ENCODE results near the gene SLC32A1. TPM values are rescaled to one million over a fixed set of nuclear protein-coding genes. Genes with fewer than 3 reads are reported as not detected.
A peak's percentile ranks its signal among the peaks of the same experiment; 100 is the strongest.

The SLC32A1 gene, protein sequence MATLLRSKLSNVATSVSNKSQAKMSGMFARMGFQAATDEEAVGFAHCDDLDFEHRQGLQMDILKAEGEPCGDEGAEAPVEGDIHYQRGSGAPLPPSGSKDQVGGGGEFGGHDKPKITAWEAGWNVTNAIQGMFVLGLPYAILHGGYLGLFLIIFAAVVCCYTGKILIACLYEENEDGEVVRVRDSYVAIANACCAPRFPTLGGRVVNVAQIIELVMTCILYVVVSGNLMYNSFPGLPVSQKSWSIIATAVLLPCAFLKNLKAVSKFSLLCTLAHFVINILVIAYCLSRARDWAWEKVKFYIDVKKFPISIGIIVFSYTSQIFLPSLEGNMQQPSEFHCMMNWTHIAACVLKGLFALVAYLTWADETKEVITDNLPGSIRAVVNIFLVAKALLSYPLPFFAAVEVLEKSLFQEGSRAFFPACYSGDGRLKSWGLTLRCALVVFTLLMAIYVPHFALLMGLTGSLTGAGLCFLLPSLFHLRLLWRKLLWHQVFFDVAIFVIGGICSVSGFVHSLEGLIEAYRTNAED
- total RNA-seq (2014; rRNA removed; shearing (Covaris generic)), result not detected in 2 replicates

DNA sequence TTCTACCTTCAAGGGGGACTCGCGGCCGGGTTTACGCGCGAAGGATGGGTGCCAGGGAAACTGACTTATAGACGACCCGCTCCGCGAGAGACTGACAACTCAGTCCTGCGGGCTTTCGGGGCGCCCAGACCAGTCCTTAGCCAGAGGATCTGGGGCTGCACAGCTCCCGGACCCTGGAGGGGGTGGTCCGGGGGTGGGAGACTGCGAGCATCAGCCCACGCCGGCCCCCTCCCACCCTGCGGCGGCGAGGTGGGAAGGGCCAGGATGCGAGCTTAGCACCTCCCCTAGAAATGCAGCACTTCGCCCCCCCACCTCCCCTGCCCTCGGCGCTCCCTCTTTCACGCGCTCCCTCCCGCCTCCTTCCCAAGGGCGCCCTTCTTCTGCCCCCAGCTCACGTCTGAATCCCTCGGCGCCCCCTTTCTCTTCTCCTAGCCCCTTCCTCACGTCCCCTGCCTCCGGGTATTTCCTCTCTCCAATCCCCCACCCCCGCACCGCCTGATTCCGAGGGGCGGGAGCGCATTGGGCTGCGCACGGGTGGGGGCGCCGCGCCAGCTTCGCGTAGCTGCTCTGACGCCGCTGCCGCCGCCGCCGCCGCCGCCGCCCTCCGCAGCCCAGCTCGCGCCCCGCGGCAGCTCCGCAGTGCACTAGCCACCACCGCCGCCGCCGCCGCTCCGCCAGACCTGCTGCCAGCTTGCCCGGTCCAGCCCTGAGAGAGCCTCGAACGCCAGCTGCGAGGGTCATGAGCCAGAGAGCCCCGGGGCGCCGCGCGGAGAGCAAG lies at the start of gene SLC32A1:
SLC32A1 (plus strand) TSS at position 639 of the 778 bp plus-strand sequence. CDS start 239 bp downstream, outside the sequence.
- DNase-seq (ENCODE audit: low spot score), result no peak

DNA sequence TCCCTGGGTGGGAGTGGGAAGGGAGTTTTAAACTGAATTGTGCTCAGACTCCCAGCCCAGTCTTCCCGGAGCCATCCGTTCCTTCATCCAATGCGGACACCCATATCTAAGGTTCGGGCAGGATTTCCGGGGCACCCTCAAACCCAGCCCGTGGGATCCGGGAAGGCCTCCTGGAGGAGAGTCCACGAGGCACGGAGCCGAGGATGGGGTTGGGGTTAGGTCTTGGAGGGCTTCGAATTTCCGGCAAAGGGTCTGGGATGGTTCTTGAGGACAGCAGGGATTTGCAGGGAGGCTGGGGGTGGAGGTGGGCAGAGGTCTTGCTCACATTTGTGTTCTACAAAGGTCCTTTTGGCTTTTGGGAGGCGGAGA lies 49.5 kb upstream of the SLC32A1 start:
- DNase-seq (ENCODE audit: low spot score), result no peak

DNA sequence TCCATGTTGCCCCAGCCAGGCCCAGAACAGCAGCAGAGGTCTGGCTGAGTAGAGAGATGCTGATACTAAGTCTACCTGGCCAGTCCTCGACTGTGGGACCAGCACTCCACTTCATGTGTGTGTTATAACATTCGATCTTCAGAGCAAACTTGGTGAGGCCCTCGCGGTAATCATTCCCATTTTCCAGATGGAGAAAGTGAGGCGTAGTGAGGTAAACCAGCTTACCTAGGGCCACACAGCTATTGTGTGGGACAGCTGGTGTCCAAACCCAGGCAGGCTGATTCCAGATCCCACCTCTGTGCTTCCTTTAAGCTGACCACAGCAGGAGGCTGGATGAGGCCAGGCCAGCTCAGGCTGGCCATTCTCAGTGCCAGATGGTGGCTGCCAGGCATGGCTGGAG lies 47.7 kb upstream of the SLC32A1 start:
- no peak for DNase-seq (ENCODE audit: low spot score)

DNA sequence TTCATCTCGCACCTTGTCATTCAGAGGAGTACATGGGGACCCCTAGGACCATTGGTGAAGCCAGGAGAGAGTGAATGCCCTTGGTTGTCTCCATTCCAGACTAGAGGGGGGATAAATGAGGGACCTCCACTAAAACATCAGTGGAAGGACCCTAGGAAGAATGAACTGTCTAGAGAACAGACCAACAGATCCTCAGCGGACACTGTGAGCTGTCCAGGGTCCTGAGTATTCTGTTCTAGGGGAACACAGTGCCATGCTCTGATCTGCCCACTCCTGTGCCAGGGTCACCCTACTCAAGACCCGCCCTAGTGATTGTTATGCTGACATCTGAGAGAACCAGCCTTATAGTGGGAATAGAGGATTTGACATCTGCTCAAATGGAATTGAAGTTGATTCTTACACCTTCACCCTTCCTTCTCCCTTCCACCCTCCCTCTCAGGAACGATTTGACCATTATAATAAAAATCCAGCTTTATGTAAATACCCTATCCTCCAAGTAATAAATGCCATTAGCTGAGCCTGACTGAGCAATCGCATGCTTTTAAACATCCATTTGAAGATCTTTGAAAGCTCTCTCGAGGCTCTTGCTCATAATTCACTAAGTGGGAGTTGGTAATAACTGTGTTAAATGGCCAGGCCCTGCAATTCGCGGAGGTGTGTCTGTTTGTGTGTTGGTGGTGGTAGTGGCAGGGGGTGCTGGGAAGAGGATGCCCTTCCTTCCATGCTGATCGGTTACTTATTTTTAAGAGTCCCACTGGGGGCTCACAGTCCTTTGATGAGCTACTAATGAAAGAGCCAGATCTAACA lies 43.6 kb upstream of the SLC32A1 start:
- peak; percentile 68 for DNase-seq (ENCODE audit: low spot score)

DNA sequence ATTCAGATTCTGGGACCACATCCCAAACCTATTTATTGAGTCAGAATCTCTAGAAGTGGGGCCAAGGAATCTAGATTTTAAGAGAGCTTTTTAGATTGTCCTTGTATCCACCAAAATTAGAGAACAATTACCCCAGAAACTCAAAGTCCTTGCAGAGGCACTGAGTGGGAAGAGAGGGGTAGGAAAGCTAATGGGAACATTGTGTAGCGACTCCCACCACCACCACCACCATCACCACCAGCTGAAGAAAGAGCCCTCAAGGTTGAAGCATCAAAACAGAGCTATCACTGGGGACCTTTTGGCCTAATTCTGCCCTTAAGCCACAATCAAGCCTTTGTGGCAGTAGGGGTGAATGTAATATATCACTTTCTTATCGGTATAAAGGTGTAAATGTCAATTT lies 39.0 kb upstream of the SLC32A1 start:
- no peak for DNase-seq (ENCODE audit: low spot score)

DNA sequence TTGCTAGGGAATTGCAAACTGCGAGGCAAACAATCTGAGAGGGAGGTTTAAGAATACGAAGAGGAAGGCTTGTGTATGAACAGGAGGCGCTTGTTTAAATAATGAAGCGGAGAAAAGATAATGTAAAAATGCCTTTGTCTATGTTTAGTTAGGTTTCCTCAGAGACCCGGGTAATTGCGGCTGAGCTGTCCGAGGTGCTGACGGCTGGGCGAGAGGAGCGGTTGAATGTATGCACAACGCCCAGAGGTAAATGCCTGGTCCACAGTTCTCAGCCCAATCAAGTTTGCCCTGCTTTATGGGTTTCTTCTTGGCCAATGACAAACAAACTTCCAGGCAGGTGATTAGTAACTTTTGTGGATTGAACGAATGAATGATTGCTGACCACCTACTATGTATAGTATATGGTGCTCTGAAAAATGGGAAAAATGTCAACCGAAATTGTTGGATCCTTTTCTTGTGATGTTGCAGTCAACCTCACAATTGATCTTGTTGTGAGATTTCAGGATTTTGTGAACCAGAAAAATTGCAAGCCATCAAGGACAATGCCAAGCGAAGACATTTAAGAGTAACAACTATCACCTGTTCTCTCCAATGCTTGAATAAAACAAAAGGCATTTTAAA lies 38.3 kb upstream of the SLC32A1 start:
- DNase-seq (ENCODE audit: low spot score), result peak; percentile 44

DNA sequence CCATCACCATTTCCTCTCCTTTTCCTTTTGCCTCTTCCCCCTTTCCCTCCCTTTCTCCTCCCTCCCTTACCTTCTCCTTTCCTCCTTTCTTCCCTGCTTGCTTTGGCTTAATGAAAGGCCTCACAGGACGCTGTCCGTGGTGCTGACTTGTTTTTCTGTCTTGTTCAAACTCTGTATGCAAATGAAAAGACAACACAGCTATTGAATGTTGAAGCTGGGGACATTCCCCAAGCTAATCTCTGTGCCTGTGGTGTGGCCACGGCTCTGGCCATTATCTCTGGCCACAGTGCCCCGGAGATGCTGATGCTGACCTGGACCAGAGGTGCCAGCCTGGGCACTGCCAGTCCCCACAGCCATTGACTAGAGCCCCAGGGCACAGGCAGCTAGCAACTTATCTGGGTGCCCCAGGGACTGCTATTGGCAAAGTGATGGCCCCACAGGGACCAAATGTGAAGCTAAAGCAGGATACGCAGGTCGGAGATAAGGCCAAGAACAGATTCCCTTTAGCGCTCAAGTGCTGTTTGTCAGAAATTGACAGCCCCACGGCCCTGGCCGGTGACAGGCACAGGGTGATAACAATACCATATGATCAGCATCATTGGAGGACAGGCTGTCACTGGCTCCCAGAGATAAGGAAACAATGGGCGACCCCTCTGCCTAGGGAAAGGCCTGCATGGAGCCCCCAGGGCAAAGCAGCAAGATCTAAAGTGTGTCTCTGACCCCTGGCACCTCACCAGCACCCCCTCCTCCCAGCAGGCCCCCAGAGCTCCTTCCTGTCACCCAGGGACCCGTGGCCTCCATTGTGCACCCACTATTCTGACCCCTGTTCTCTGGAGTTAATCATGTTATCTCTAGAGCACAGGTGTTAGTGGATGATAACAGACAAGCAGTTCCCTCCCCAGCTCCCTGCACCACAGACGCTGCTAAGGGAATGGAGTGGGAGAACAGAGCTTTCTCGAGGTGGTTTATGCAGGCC lies 31.6 kb upstream of the SLC32A1 start:
- peak; percentile 68 for DNase-seq (ENCODE audit: low spot score)

DNA sequence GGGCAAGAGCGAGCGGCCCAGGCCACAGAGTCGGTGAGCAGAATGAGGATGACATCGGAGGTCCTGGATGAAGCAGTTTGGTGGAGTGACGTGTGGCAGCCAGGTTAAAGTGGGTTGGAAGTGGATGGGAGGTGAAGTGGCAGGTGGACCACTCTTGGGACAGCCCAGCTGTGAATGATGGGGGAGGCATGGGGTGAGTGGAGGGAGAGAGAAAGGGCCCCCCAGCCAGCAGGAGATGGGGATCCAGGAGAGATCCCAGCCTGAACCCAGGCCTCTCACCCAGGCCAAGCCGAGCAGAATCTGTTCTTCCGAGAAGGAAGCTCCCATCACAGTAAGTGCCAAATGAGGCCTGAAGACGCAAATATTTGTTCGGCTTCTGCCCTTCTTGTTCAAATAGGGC lies 27.0 kb upstream of the SLC32A1 start:
- DNase-seq (ENCODE audit: low spot score), result no peak

DNA sequence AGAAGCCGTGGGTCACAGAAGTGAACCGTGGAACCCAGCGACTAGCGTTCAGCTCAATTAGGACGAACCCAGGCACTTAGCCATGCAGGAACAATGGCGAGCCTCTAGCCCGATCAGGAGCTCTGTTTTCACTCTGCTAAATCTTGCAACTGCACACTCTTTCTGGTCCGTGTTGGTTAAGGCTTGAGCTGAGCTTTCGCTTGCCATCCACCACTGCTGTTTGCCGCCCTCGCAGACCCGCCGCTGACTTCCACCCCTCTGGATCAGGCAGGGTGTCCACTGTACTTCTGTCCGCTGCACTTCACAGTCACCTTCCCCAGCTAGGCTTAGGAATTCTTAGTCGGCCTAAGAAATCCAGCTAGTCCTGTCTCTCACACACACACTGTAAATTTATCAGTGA lies 25.7 kb upstream of the SLC32A1 start:
- no peak for DNase-seq (ENCODE audit: low spot score)

DNA sequence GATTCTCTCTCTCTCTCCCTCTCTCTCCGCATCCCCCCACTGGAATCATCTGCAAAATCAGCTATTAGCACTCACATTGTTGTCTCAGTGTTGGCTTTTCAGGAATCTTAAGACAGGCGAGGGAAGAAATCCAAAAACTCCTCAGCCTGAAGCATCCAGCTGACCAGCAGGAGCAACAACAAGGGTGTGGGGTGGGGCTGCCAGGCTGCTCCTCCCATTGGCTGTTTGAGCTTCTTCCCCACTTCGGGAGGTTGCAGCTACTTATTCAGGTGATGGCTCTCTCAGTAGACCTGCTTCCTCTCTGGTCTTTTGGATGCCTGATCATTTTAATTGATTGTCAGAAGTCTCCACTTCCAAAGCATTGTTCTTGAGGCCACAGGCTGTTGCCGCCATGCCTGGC lies 24.1 kb upstream of the SLC32A1 start:
- no peak for DNase-seq (ENCODE audit: low spot score)

DNA sequence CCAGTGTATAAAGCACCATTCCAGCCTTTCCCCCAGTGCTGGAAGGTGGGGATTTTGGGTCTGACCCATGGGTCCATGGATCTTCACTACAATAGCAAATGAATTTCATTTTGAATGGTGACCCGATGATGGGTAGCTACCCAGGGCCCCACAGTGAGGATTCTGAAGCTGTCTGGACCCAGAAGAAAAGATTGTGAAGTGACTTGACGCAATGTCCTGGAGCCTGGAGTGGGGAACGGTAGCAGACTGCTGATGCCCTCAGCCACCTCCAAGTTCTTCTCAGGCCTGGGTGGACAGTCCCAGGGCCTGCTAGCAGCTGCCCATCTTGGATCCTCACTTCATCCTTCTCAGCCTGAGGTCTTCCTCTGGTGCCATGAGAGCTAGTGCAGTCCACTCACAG lies 23.4 kb upstream of the SLC32A1 start:
- no peak for DNase-seq (ENCODE audit: low spot score)

DNA sequence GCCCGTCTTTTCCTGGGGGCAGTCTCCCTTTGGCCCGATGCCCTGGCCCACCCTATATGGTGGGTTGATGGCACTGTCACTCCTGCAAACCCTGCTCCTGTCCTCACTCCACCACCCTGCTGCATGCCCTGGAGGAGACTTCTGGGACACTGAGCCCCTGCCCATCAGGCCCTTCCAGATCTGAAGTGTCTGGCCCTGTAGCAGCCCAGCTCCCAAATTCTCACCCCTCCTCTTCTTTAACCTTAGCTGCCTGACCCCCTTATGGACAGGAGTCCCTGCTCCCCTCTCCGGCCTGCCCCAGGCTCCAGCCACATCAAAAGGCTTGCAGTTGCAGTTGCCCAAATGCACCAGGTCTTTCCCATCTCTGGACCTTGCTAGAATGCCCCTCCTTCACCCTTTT lies 20.8 kb upstream of the SLC32A1 start:
- DNase-seq (ENCODE audit: low spot score), result no peak

DNA sequence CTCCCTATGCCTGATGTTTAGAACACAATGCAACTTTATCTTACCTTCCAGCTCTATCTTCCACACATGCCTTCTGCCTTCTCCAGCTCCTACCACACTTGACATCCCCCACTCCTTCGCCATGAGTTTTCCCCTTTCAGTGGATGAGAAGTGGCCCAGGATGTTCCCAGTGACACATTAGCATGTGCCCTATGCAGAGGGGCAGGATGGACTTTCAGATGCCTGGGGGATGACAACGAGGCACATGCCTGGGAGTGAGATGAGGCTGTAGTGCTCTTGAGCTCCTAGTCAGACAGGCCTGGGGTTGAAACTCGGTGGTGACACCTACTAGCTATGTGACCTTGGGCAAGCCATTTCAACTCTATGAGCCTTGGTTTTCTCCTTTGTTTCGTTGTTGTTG lies 20.1 kb upstream of the SLC32A1 start:
- DNase-seq (ENCODE audit: low spot score), result no peak

DNA sequence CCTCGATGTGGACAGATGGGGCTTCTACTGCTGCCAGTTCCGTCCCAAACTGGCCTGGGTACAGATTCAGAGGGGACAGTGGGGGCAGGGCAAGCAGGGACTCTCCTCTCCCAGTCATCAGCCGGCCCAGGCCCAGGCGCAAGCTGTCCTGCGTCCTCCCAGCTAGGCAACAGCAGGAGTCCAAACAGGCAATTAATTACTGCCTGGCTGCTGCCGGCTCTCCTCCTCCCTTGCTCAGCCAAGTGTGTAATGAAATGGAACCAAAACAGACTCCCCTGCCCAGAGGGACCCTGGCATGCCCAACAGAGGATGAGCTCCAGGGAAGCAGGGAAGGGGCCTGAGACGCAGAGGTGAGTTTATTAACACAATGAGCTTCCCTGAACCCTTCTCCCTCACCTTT lies 17.8 kb upstream of the SLC32A1 start:
- DNase-seq (ENCODE audit: low spot score), result no peak

DNA sequence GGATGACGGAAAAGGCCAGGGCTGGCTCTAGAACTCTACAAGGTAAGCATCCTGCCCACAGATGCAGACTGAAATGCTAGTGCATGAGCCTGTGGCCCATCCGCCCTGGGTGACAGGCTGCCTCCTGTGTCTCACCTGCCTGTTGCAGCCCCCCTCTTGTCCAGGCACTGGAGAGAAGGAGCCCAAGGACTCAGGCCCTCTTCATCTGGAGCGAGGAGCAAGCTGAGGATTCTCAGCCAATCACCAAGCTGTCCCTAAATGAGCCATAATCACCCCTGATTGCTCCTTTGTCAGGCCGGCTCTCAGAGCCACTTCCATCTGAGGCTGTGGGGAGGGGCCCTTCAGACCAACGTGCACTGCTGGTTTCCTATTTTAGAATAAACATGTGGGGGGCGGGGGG lies 10.0 kb upstream of the SLC32A1 start:
- DNase-seq (ENCODE audit: low spot score), result no peak

DNA sequence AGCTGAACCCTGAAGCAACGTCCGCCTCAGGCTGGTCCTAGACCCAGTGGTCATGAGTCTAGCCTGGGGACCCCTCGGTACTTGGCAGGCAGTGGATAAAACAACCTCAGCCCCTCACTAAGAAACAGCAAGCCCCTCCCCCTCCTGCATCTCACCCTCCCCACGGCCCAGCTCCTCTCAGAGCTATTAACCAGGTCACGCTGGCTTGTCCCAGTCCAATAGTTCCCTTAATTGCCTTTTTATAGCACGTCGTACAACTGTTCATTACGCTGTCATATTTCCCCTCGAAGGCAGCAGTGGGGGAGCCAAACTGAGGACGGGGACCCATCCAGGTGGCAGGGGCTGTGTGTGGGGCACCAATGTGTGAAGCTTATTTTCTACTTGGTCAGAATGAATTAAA lies 8.6 kb upstream of the SLC32A1 start:
- no peak for DNase-seq (ENCODE audit: low spot score)

DNA sequence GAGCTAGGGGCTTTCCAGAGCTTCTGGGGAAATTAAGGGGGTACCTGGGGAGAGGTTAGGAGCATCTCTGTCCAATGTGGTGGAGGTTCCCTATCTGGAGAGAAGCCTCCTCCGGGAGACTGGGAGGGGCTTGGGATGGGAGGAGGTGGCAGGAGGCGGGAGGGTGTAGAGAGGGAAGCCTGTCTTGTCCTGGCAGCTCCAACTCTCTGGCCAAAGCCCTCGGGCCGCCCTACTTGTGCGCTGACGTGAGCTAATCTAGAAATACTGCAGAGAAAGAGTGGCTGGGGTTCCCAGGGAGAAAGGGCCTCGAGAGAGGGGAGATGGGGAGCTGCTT lies 1.6 kb upstream of the SLC32A1 start:
- DNase-seq (ENCODE audit: low spot score), result no peak

DNA sequence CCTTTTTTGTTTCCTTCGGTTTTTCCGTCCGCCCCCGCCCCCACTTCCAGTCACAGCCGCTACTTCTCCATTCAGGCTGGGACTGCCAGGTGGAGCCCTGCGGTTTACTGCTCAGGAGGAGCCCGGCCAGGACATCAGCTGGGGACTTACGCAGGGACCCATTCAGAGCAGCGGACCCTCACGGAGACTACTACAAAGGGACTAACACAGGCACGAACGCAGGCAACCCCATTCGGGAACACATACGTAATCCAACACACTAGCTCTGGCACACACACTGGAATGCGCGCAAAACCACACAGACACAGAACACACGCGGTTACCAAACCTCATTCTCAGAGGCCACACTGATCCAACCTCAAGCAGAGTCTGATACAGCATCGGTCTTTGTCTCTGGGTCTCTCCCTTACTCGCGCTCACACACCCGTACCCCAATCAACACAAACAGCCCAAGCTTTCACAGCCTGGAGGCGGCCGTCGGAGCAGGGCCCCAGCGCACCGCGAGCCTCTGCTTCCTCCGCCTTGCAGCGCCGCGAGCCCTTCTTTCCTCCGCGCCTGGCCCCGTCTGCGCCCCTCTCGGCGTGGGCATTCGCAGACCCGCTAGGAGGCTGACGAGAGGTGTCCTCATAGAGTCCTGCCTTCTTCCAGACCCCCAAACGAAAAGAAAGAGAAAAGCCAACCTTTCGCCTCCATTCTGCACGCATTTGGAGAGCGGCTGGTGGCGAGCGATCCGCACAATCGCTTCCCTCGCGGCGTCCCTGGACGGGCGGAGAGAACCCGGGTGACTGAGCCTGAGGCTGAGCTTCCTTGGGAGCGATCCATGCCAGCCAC lies 1.1 kb upstream of the SLC32A1 start:
- DNase-seq (ENCODE audit: low spot score), result no peak

DNA sequence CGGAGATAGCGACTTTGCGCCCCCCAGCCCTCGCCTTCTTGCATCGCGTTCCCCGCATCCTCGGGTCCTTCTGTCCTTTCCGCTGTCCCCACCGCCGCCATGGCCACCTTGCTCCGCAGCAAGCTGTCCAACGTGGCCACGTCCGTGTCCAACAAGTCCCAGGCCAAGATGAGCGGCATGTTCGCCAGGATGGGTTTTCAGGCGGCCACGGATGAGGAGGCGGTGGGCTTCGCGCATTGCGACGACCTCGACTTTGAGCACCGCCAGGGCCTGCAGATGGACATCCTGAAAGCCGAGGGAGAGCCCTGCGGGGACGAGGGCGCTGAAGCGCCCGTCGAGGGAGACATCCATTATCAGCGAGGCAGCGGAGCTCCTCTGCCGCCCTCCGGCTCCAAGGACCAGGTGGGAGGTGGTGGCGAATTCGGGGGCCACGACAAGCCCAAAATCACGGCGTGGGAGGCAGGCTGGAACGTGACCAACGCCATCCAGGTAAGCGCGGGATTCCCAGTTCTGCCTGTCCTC lies 401 bp downstream of the SLC32A1 start:
- no peak for DNase-seq (ENCODE audit: low spot score)

All from A172 (cell line).